IMR-90 (cell line): Measurements from ENCODE around the gene NEK11. TPM values are rescaled to one million over a fixed set of nuclear protein-coding genes. Genes with fewer than 3 reads are reported as not detected.

Experiments used
- ATAC-seq: fragments of 200-7000 bp; cut with Tn5 transposase; 2 replicates; pipeline ENCODE4 v1.9.1; 2020; ENCODE audit warnings: low read depth, mild to moderate bottlenecking, moderate library complexity
- BruUV-seq: library from RNA; stranded (reverse); fragments of 400-500 nt; replicated peaks from 2 replicates; lab custom pipeline; 2021; lab: Mats Ljungman, UMichigan
- CTCF ChIA-PET: fragments of 300-600 bp; formaldehyde crosslinking; extraction: SDS; loops from one replicate; lab custom pipeline; 2021; ENCODE audit warnings: antibody characterized with exemption; lab: Yijun Ruan, JAX
- POLR2A ChIA-PET: fragments of 300-600 bp; sonication (Branson Sonifier 250); formaldehyde crosslinking; loops from one replicate; lab custom pipeline; 2022; ENCODE audit warnings: antibody characterized with exemption; ENCODE audit not compliant: unreplicated experiment; lab: Charles Lee
- DNase-seq: peaks from one replicate; pipeline ENCODE4 v3.0.0; 2013
- H2AFZ ChIP-seq: replicated peaks from 2 replicates; pipeline ENCODE3; 2013; ENCODE audit warnings: low read length, mild to moderate bottlenecking; ENCODE audit not compliant: poor library complexity
- H2AK5ac ChIP-seq: 2 replicates; pipeline ENCODE4 v1.6.1; 2013; ENCODE audit warnings: low read depth, low read length, inconsistent platforms
- H2AK9ac ChIP-seq: replicated peaks from 2 replicates; pipeline ENCODE3; 2013; ENCODE audit warnings: mild to moderate bottlenecking, low read depth, low read length, moderate library complexity; ENCODE audit not compliant: poor library complexity
- H2BK120ac ChIP-seq: 2 replicates; pipeline ENCODE4 v1.6.1; 2013; ENCODE audit warnings: low read depth, low read length, inconsistent platforms
- H2BK15ac ChIP-seq: 3 replicates; pipeline ENCODE4 v1.6.1; 2013; ENCODE audit warnings: low read depth, low read length, inconsistent platforms
- H2BK20ac ChIP-seq: 2 replicates; pipeline ENCODE4 v1.6.1; 2013; ENCODE audit warnings: low read depth, mild to moderate bottlenecking, inconsistent platforms, low read length, moderate library complexity
- H2BK5ac ChIP-seq: 2 replicates; pipeline ENCODE4 v1.6.1; 2013; ENCODE audit warnings: mild to moderate bottlenecking, low read depth, low read length, inconsistent platforms; ENCODE audit not compliant: poor library complexity, severe bottlenecking
- H3K14ac ChIP-seq: replicated peaks from 2 replicates; pipeline ENCODE4 v1.6.1; 2013; ENCODE audit warnings: low read depth, low read length, inconsistent platforms
- H3K18ac ChIP-seq: 2 replicates; pipeline ENCODE4 v1.6.1; 2013; ENCODE audit warnings: low read depth, low read length, control low read depth
- H3K23ac ChIP-seq: 2 replicates; pipeline ENCODE4 v1.6.1; 2013; ENCODE audit warnings: low read depth, low read length, inconsistent platforms
- H3K27ac ChIP-seq: 2 replicates; pipeline ENCODE4 v1.5.1; 2013; ENCODE audit warnings: mild to moderate bottlenecking, control low read depth, low read length; ENCODE audit not compliant: insufficient read depth
- H3K27me3 ChIP-seq: 2 replicates; pipeline ENCODE4 v1.6.1; 2013; ENCODE audit warnings: low read length; ENCODE audit not compliant: control insufficient read depth, insufficient read depth
- H3K36me3 ChIP-seq: 2 replicates; pipeline ENCODE4 v1.6.1; 2013; ENCODE audit warnings: low read length, mixed read lengths; ENCODE audit not compliant: control insufficient read depth, insufficient read depth
- H3K4ac ChIP-seq: 2 replicates; pipeline ENCODE4 v1.6.1; 2013; ENCODE audit warnings: low read depth, low read length, inconsistent platforms
- H3K4me1 ChIP-seq: 2 replicates; pipeline ENCODE4 v1.6.1; 2013; ENCODE audit warnings: low read length, mixed read lengths; ENCODE audit not compliant: control insufficient read depth, insufficient read depth
- H3K4me2 ChIP-seq: 2 replicates; pipeline ENCODE4 v1.6.1; 2013; ENCODE audit warnings: low read depth, mild to moderate bottlenecking, control low read depth, low read length, moderate library complexity
- H3K4me3 ChIP-seq: 2 replicates; pipeline ENCODE4 v1.5.1; 2013; ENCODE audit warnings: low read depth, mild to moderate bottlenecking, control low read depth, low read length, moderate library complexity; ENCODE audit not compliant: insufficient read depth
- H3K56ac ChIP-seq: 2 replicates; pipeline ENCODE4 v1.6.1; 2013; ENCODE audit warnings: low read length, inconsistent platforms; ENCODE audit not compliant: insufficient read depth; ENCODE audit errors: extremely low read depth
- H3K79me1 ChIP-seq, 2 experiments: 2 replicates each; pipeline ENCODE4 v1.6.1; 2013; ENCODE audit warnings: low read length in 2 of 2, inconsistent platforms in 1 of 2, low read depth in 1 of 2
- H3K9ac ChIP-seq: 2 replicates; pipeline ENCODE4 v1.6.1; 2013; ENCODE audit warnings: low read depth, low read length, control low read depth
- H3K9me1 ChIP-seq: 2 replicates; pipeline ENCODE4 v1.6.1; 2013; ENCODE audit warnings: low read length, inconsistent platforms; ENCODE audit not compliant: insufficient read depth
- H3K9me3 ChIP-seq: 2 replicates; pipeline ENCODE4 v1.6.1; 2013; ENCODE audit warnings: low read length; ENCODE audit not compliant: control insufficient read depth, insufficient read depth
- H4K20me1 ChIP-seq: 2 replicates; pipeline ENCODE4 v1.6.1; 2013; ENCODE audit warnings: low read length, inconsistent platforms; ENCODE audit not compliant: insufficient read depth
- H4K5ac ChIP-seq: 2 replicates; pipeline ENCODE4 v1.6.1; 2013; ENCODE audit warnings: mild to moderate bottlenecking, low read depth, low read length, control low read depth
- H4K8ac ChIP-seq, 2 experiments: 2 replicates each; pipeline ENCODE4 v1.6.1; 2013; ENCODE audit warnings: low read depth in 2 of 2, low read length in 2 of 2, control low read depth in 1 of 2, inconsistent platforms in 1 of 2
- H4K91ac ChIP-seq: 2 replicates; pipeline ENCODE4 v1.6.1; 2013; ENCODE audit warnings: low read depth, low read length, inconsistent platforms; ENCODE audit not compliant: insufficient read depth
- BHLHE40 ChIP-seq: fragments of 150-350 bp; IDR thresholded peaks from 2 replicates; pipeline ENCODE4 v1.6.1; 2016; ENCODE audit warnings: mild to moderate bottlenecking, low read depth, low read length
- CEBPB ChIP-seq: IDR thresholded peaks from 2 replicates; pipeline ENCODE4 v1.6.1; 2012; ENCODE audit warnings: low read depth, low read length, improper control_type of control experiment
- CHD1 ChIP-seq: IDR thresholded peaks from 2 replicates; pipeline ENCODE4 v1.6.1; 2012; ENCODE audit warnings: low read depth, low read length, improper control_type of control experiment
- CTCF ChIP-seq: conservative IDR thresholded peaks from 2 replicates; pipeline ENCODE4 v1.5.1; 2012; ENCODE audit warnings: mild to moderate bottlenecking, low read depth, low read length, improper control_type of control experiment
- FOS ChIP-seq: fragments of 150-350 bp; IDR thresholded peaks from 2 replicates; pipeline ENCODE4 v1.6.1; 2016; ENCODE audit warnings: low read depth, low read length
- MAFK ChIP-seq: IDR thresholded peaks from 2 replicates; pipeline ENCODE4 v1.6.1; 2012; ENCODE audit warnings: low read depth, low read length, improper control_type of control experiment
- MAZ ChIP-seq: IDR thresholded peaks from 2 replicates; pipeline ENCODE4 v1.6.1; 2012; ENCODE audit warnings: low read depth, mild to moderate bottlenecking, low read length, improper control_type of control experiment, moderate library complexity, borderline replicate concordance
- MXI1 ChIP-seq: IDR thresholded peaks from 2 replicates; pipeline ENCODE4 v1.6.1; 2012; ENCODE audit warnings: low read depth, mild to moderate bottlenecking, low read length, moderate library complexity, borderline replicate concordance
- NFE2L2 ChIP-seq: fragments of 150-350 bp; IDR thresholded peaks from 2 replicates; pipeline ENCODE4 v1.6.1; 2016; ENCODE audit warnings: low read depth, mild to moderate bottlenecking, low read length
- POLR2A ChIP-seq: IDR thresholded peaks from 2 replicates; pipeline ENCODE4 v1.6.1; 2012; ENCODE audit warnings: mild to moderate bottlenecking, low read depth, low read length
- RAD21 ChIP-seq: IDR thresholded peaks from 2 replicates; pipeline ENCODE4 v1.6.1; 2012; ENCODE audit warnings: low read length, improper control_type of control experiment
- RCOR1 ChIP-seq: IDR thresholded peaks from 2 replicates; pipeline ENCODE4 v1.6.1; 2012; ENCODE audit warnings: mild to moderate bottlenecking, low read length, improper control_type of control experiment; ENCODE audit not compliant: insufficient replicate concordance
- RFX5 ChIP-seq: IDR thresholded peaks from 2 replicates; pipeline ENCODE4 v1.8.0; 2012; ENCODE audit warnings: low read depth, mild to moderate bottlenecking, low read length, moderate library complexity
- SMC3 ChIP-seq: fragments of 150-350 bp; IDR thresholded peaks from 2 replicates; pipeline ENCODE4 v1.6.1; 2016; ENCODE audit warnings: low read depth, mild to moderate bottlenecking, antibody characterized with exemption, low read length, moderate library complexity
- WGBS, 2 experiments: methylation state at CpG; one replicate each; pipeline versions ENCODE4 v1.1.5 to v1.1.7; 2013; ENCODE audit warnings: missing lambda C conversion rate in 2 of 2; ENCODE audit not compliant: insufficient read length in 1 of 2; ENCODE audit errors: extremely low coverage in 2 of 2; 5-methylcytosine and 5-hydroxymethylcytosine counted together
- dilution Hi-C: fragments of 300-500 bp; cut with HindIII; formaldehyde crosslinking; loops from one replicate; pipeline ENCODE4 v1.14.3; 2018; ENCODE audit warnings: low sequenced_read_pairs; ENCODE audit not compliant: unreplicated experiment
- in situ Hi-C: fragments of 300-500 bp; cut with MboI; formaldehyde crosslinking; loops from 3 replicates; pipeline ENCODE4 v1.14.3; 2019; ENCODE audit warnings: low sequenced_read_pairs, inconsistent platforms, mixed read lengths
- intact Hi-C: fragments of 100-400 bp; cut with micrococcal nuclease; formaldehyde crosslinking; loops from 2 replicates; pipeline ENCODE4 v1.10.0; 2022
- polyA plus RNA-seq, 3 experiments: library from polyadenylated mRNA; depleted of rRNA; stranded (reverse); fragments of >200 nt; gene quantifications; 2 replicates each; pipeline ENCODE4 v1.2.3, GENCODE V29; 2012; ENCODE audit warnings: low replicate concordance in 1 of 3
- total RNA-seq: library from RNA; depleted of rRNA; stranded (reverse); fragments of >200 nt; gene quantifications from 2 replicates; pipeline ENCODE4 v1.2.3, GENCODE V29; 2012
- TF ChIP-seq, protein P1 (sequence below): fragments of 150-350 bp; IDR thresholded peaks from 2 replicates; pipeline ENCODE4 v1.6.1; 2016; ENCODE audit warnings: low read depth, mild to moderate bottlenecking, low read length, moderate library complexity, borderline replicate concordance
- TF ChIP-seq, protein P2 (sequence below): fragments of 150-350 bp; IDR thresholded peaks from 2 replicates; pipeline ENCODE4 v1.6.1; 2017; ENCODE audit warnings: mild to moderate bottlenecking, antibody characterized with exemption, low read length, low read depth

NEK11 gene
- total and polyA plus RNA-seq, 2 of the 4 experiments (the other 2 are of a cell fraction) = 1.1 to 1.6 TPM

GRCh38 chr3:131349454-131349853 lies 322.8 kb downstream of the NEK11 start:
- Histone ChIP-seq H4K8ac (no peak overlapping the region), H2BK15ac (no peak overlapping the region), H2BK120ac (no peak overlapping the region), H3K23ac (no peak overlapping the region), H3K4me1 (no peaks in the 10 kb centered on the region), H2AK5ac (no peak overlapping the region), H3K79me1 (no peaks in the 10 kb centered on the region), H3K36me3 (no peaks in the 10 kb centered on the region), H2AK9ac (no peak overlapping the region), H2BK20ac (no peak overlapping the region), H3K4me3 (no peak overlapping the region), H2BK5ac (no peak overlapping the region), H3K4me2 (no peak overlapping the region), H3K9ac (no peak overlapping the region), H3K18ac (no peak overlapping the region), H3K9me1 (no peaks in the 10 kb centered on the region), H2AFZ (no peak overlapping the region), H4K20me1 (no peaks in the 10 kb centered on the region), H3K27ac (no peak overlapping the region), H3K4ac (no peak overlapping the region), H3K27me3 (no peaks in the 10 kb centered on the region), H3K14ac (no peak overlapping the region), H4K91ac (no peak overlapping the region), H3K56ac (no peak overlapping the region), H4K5ac (no peak overlapping the region), H3K9me3 (no peaks in the 10 kb centered on the region)
- dilution Hi-C loops (no loop called here), in situ Hi-C loops (no loop called here), intact Hi-C loops (no loop called here)
- WGBS, 2 experiments = 100% methylated on average over 4 of the region's 5 CpGs; no CpG with 5 or more reads in 1 of the 2 experiments
- ChIA-PET POLR2A (interaction anchor here (0.6 kb wide), 1 partner anchor 358 kb away, joined by 4 read pairs; no protein-coding TSS in a partner anchor), CTCF (interaction anchor here (1.5 kb wide), 1 partner anchor 316 kb away, joined by 4 read pairs; no protein-coding TSS in a partner anchor)
- TF ChIP-seq, protein P1, sequence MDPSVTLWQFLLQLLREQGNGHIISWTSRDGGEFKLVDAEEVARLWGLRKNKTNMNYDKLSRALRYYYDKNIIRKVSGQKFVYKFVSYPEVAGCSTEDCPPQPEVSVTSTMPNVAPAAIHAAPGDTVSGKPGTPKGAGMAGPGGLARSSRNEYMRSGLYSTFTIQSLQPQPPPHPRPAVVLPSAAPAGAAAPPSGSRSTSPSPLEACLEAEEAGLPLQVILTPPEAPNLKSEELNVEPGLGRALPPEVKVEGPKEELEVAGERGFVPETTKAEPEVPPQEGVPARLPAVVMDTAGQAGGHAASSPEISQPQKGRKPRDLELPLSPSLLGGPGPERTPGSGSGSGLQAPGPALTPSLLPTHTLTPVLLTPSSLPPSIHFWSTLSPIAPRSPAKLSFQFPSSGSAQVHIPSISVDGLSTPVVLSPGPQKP = no peak
- TF ChIP-seq MAZ (no peak), RCOR1 (no peak), MXI1 (no peak), CTCF (no peak), NFE2L2 (no peak), MAFK (no peak), RFX5 (no peak), SMC3 (no peak), RAD21 (no peak), CEBPB (no peak), FOS (no peak), BHLHE40 (no peak), CHD1 (no peak), POLR2A (no peak)
- TF ChIP-seq, protein P2, sequence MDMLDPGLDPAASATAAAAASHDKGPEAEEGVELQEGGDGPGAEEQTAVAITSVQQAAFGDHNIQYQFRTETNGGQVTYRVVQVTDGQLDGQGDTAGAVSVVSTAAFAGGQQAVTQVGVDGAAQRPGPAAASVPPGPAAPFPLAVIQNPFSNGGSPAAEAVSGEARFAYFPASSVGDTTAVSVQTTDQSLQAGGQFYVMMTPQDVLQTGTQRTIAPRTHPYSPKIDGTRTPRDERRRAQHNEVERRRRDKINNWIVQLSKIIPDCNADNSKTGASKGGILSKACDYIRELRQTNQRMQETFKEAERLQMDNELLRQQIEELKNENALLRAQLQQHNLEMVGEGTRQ = no peak
- no TSS peak for BruUV-seq
- DNase-seq (no peak), ATAC-seq (no peak)
